ENCODE results near the gene MTA1. TPM values are rescaled to one million over a fixed set of nuclear protein-coding genes. Genes with fewer than 3 reads are reported as not detected.

The MTA1 gene
- total RNA-seq, 1 donor from 2014 or later, result 74.8 TPM

DNA sequence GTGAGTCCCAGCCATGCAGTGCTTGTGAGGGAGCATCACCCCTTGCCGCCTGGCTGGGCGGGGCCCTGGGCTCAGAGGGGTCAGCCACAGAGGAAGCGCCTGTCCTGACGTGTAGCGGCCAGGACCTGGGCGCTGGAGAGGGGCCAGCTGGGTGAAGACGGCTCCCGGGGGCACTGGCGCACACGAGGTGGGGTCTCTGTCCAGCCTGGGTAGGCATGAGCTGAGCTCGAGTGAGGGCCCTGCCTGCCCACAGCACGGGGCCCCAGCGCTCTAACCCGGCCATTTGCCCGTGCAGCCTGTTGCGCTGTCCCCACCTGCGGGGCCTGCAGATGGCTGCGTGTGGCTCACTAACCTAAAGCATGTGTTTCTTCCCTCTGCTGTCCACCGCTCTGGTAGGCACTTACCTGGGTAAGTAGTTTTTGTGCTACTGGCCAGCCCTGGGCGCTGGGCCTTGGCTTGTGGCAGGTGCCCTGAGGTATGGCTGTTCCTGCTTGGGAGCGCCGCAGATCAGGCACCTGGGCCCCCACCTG, 48.4 kb downstream of the MTA1 start:
- DNase-seq (no peak), ATAC-seq (no peak)
- intact Hi-C loops (cut with DNase I), result no loop called here
- H3K36me3 ChIP-seq, result peaks cover 25% of the 10 kb centered on the region
- H3K4me1 ChIP-seq, result peaks cover 16% of the 10 kb centered on the region
- no peak overlapping the region for H3K27ac ChIP-seq
- no peak for TF ChIP-seq CTCF (IDR thresholded peaks at IDR 0.05)
- no peak overlapping the region for H3K4me3 ChIP-seq
- no peaks in the 10 kb centered on the region for H3K27me3 ChIP-seq
- no peaks in the 10 kb centered on the region for H3K9me3 ChIP-seq

DNA sequence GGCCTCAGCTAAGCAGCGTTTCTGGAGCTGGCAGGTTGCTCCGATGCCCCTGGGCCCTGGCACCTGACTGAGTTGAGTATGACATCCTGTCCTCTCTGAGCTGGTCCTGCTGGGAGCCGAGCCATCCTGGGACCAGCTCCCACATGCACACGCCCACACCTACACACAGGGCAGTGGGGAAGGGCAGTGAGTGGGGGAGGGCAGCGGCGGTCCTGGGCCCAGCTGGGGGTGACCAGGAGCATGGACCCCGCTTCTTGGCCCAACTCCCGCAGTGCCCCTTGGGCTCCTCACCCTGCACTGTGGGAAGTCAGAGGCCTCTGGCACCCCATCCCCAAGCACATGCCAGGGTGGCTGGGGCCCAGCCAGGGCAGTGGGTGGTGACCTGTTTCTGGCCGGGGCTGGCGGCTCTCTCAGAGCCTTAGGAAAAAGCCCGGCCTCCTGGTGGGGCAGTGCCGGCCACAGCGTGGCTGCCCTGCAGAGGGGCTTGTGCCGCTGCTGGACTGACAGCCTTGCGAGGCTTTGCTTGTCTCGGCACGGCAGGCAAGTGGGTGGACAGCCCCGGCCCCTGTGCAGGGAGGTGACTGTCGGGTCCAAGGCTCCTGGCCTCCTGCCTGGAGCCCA, 49.1 kb downstream of the MTA1 start:
- peaks cover 24% of the 10 kb centered on the region for H3K4me1 ChIP-seq

DNA sequence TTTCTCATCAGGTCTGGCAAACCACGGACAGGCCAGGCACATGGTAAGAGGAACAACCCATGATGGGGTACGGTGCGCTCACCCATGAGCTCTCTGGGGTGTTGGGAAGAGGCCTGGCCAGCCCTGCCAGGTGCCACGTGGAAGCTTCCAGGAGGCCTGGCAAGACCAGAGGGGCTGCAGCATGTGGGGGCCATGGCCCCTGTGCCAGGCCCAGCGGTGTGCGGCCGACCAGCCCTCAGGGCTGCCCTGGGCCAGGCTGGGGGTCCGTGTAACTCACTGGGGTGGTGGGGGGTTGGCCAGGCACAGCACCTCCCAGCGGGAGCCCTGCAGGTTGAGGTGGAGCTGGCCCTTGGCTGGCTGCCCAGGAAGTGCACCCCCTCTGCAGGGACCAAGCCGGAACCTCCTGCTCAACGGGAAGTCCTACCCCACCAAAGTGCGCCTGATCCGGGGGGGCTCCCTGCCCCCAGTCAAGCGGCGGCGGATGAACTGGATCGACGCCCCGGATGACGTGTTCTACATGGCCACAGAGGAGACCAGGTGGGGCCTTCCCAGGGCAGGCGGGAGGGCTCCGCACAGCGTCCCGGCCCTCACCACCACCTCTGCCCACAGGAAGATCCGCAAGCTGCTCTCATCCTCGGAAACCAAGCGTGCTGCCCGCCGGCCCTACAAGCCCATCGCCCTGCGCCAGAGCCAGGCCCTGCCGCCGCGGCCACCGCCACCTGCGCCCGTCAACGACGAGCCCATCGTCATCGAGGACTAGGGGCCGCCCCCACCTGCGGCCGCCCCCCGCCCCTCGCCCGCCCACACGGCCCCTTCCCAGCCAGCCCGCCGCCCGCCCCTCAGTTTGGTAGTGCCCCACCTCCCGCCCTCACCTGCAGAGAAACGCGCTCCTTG, 50.1 kb downstream of the MTA1 start:
- intact Hi-C loops (cut with DNase I), result no loop called here

More for the DNA sequence above, 49.1 kb downstream of the MTA1 start:
- no peak for ATAC-seq
- Histone ChIP-seq H3K27me3 (no peaks in the 10 kb centered on the region), H3K4me3 (no peak overlapping the region), H3K27ac (peak overlapping the region; percentile 24), H3K9me3 (no peaks in the 10 kb centered on the region), H3K36me3 (peaks cover 18% of the 10 kb centered on the region)
- no peak for TF ChIP-seq CTCF (IDR thresholded peaks at IDR 0.05)
- intact Hi-C loops (cut with DNase I), result no loop called here
- no peak for DNase-seq

DNA sequence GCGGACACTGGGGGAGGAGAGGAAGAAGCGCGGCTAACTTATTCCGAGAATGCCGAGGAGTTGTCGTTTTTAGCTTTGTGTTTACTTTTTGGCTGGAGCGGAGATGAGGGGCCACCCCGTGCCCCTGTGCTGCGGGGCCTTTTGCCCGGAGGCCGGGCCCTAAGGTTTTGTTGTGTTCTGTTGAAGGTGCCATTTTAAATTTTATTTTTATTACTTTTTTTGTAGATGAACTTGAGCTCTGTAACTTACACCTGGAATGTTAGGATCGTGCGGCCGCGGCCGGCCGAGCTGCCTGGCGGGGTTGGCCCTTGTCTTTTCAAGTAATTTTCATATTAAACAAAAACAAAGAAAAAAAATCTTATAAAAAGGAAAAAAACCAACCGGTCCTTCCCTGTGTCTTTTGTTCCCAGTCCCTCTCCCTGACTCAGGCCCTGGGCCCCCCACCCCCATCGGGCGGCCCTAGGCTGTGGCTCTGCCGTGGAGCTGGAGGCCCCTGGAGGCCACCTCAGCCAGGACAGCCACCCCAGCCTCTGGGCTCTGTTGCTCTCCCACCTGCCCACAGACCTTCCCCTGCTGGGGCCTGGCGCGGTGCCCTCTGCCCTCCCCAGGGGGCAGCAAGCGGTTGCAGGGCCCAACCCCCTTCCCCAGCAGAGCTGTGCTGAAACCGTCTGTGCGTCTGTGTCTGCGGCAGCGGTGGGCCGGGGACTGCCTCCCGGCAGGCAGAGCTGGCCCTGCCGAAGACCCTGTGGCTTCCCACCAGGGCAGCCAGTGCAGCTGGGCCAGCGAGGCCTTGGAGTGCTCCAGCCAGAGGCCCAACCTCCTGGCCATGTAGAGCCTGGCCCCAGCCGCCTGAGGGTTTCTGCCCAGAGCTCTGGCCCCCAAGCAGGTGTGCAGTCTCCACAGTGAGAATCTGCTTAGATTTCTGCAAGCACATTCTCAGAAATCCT, 51.0 kb downstream of the MTA1 start:
- H3K27me3 ChIP-seq, result peaks cover 6% of the 10 kb centered on the region
- no peak for DNase-seq
- H3K4me1 ChIP-seq, result peaks cover 26% of the 10 kb centered on the region
- no peaks in the 10 kb centered on the region for H3K9me3 ChIP-seq
- no peak overlapping the region for H3K4me3 ChIP-seq
- peak overlapping the region; percentile 3 for H3K27ac ChIP-seq
- H3K36me3 ChIP-seq, result peaks cover 1% of the 10 kb centered on the region
- TF ChIP-seq CTCF (IDR thresholded peaks at IDR 0.05), result no peak
- ATAC-seq, result no peak
- intact Hi-C loops (cut with DNase I), result no loop called here

More for the DNA sequence above, 50.1 kb downstream of the MTA1 start:
- DNase-seq, result no peak
- no peak overlapping the region for H3K4me3 ChIP-seq
- H3K9me3 ChIP-seq, result no peaks in the 10 kb centered on the region
- H3K36me3 ChIP-seq, result peaks cover 10% of the 10 kb centered on the region
- H3K4me1 ChIP-seq, result peaks cover 26% of the 10 kb centered on the region
- ATAC-seq, result no peak
- peak overlapping the region; percentile 24 for H3K27ac ChIP-seq
- no peaks in the 10 kb centered on the region for H3K27me3 ChIP-seq
- TF ChIP-seq CTCF (IDR thresholded peaks at IDR 0.05), result no peak

- Histone ChIP-seq H3K27ac (peak overlapping the region; percentile 73), H3K27me3 (peaks cover 12% of the 10 kb centered on the region), H3K4me3 (no peak overlapping the region), H3K36me3 (no peaks in the 10 kb centered on the region), H3K9me3 (no peaks in the 10 kb centered on the region), H3K4me1 (peaks cover 29% of the 10 kb centered on the region)
- ATAC-seq, result no peak
- DNase-seq, result no peak
- intact Hi-C loops (cut with DNase I), result no loop called here
- no peak for TF ChIP-seq CTCF (IDR thresholded peaks at IDR 0.05)
Observed at GRCh38 chr14:105471297-105471821, 51.7 kb downstream of the MTA1 start.
